Fibroblast of pulmonary artery (primary cell): Measurements from ENCODE around the gene ACLY.
A peak's percentile ranks its signal among the peaks of the same experiment; 100 is the strongest.

Source experiments
- DNase-seq: peaks from one replicate; pipeline ENCODE4 v3.0.0-alpha.2; 2010; ENCODE audit warnings: low read depth
- H3K4me3 ChIP-seq: replicated peaks from 2 replicates; pipeline ENCODE4 v1.5.1; 2011; ENCODE audit warnings: low read depth, mild to moderate bottlenecking, control low read depth, low read length, moderate library complexity
- CTCF ChIP-seq: IDR thresholded peaks from 2 replicates; pipeline ENCODE4 v1.5.1; 2011; ENCODE audit warnings: mild to moderate bottlenecking, control low read depth, low read length, inconsistent platforms; ENCODE audit errors: missing control alignments

ACLY gene

GRCh38 chr17:41928693-41929251 lies 10.0 kb upstream of the ACLY start:
- no peak for DNase-seq
- H3K4me3 ChIP-seq = no peak overlapping the region
- no peak for TF ChIP-seq CTCF

GRCh38 chr17:41925991-41926590 lies 7.3 kb upstream of the ACLY start:
- DNase-seq = no peak

GRCh38 chr17:41920580-41920955 lies 1.8 kb upstream of the ACLY start:
- H3K4me3 ChIP-seq = no peak overlapping the region
- DNase-seq = no peak
- no peak for TF ChIP-seq CTCF

More at GRCh38 chr17:41925991-41926590, 7.3 kb upstream of the ACLY start:
- no peak for TF ChIP-seq CTCF
- no peak overlapping the region for H3K4me3 ChIP-seq

- TF ChIP-seq CTCF = no peak
- peak; percentile 49 for DNase-seq
- no peak overlapping the region for H3K4me3 ChIP-seq
Observed at GRCh38 chr17:41919840-41920579, 1.3 kb upstream of the ACLY start.

GRCh38 chr17:41919165-41919817 lies 540 bp upstream of the ACLY start:
- TF ChIP-seq CTCF = no peak
- DNase-seq = no peak
- peak overlapping the region; percentile 97 for H3K4me3 ChIP-seq

GRCh38 chr17:41917679-41918313 lies 955 bp downstream of the ACLY start:
- DNase-seq = peak; percentile 39
- H3K4me3 ChIP-seq = peak overlapping the region; percentile 97
- no peak for TF ChIP-seq CTCF
